Immature natural killer cell (primary cell): ENCODE data around the gene NEURL2. TPM values are rescaled to one million over a fixed set of nuclear protein-coding genes. Genes with fewer than 3 reads are reported as not detected.
"Not testable (repeated sequence)": the region's sequence is repeated elsewhere in the genome, so short reads cannot be mapped to it uniquely, and the experiment has no call there.

ENCODE experiments used
- DNase-seq, 3 donors: peaks; one replicate each; pipeline ENCODE4 v3.0.0; 2022; ENCODE audit warnings: mixed read lengths in 1 of 3
- H3K27ac Mint-ChIP-seq, 6 donors: one replicate each; pipeline ENCODE4 v1.8.0; 2020; ENCODE audit warnings: mixed read lengths in 6 of 6, mild to moderate bottlenecking in 5 of 6, inconsistent platforms in 4 of 6, moderate library complexity in 3 of 6
- H3K27me3 Mint-ChIP-seq, 3 donors: one replicate each; pipeline ENCODE4 v1.8.0; 2020 to 2021; ENCODE audit warnings: low read depth in 3 of 3, mild to moderate bottlenecking in 3 of 3, mixed read lengths in 3 of 3, moderate library complexity in 3 of 3, inconsistent platforms in 1 of 3
- H3K36me3 Mint-ChIP-seq, 3 donors: one replicate each; pipeline ENCODE4 v1.8.0; 2020; ENCODE audit warnings: mixed read lengths in 3 of 3, inconsistent platforms in 2 of 3, mild to moderate bottlenecking in 2 of 3
- H3K4me1 Mint-ChIP-seq, 2 donors: one replicate each; pipeline ENCODE4 v1.8.0; 2020; ENCODE audit warnings: inconsistent platforms in 2 of 2, mild to moderate bottlenecking in 2 of 2, mixed read lengths in 2 of 2, moderate library complexity in 1 of 2
- H3K4me3 Mint-ChIP-seq, 5 donors: one replicate each; pipeline ENCODE4 v1.8.0; 2020; ENCODE audit warnings: mild to moderate bottlenecking in 5 of 5, mixed read lengths in 5 of 5, inconsistent platforms in 3 of 5, moderate library complexity in 3 of 5
- H3K9me3 Mint-ChIP-seq, 6 donors: one replicate each; pipeline ENCODE4 v1.8.0; 2020; ENCODE audit warnings: mild to moderate bottlenecking in 6 of 6, mixed read lengths in 6 of 6, inconsistent platforms in 4 of 6, moderate library complexity in 3 of 6
- polyA plus RNA-seq, 3 donors: library from polyadenylated mRNA; unstranded; fragments of 300-500 nt; fragmentation: Illumina TruSeq; gene quantifications; one replicate each; pipeline ENCODE4 v1.2.3, GENCODE V29; 2021

Gene NEURL2
- polyA plus RNA-seq, 3 donors from 2014 or later, result 1.0 to 1.1 TPM; not detected in 1

GRCh38 chr20:45886590-45887345 lies 4.2 kb downstream of the NEURL2 start:
- no peaks in the 10 kb centered on the region for H3K9me3 Mint-ChIP-seq
- H3K4me3 Mint-ChIP-seq, result no peak overlapping the region
- no peak for DNase-seq
- H3K27ac Mint-ChIP-seq, result no peak overlapping the region
- H3K4me1 Mint-ChIP-seq, result peaks cover 13% of the 10 kb centered on the region in 2 donors
- H3K36me3 Mint-ChIP-seq, result peaks cover 0 to 12% (median 4%) of the 10 kb centered on the region in 3 donors
- H3K27me3 Mint-ChIP-seq, result peaks cover 2 to 3% (median 3%) of the 10 kb centered on the region in 3 donors

GRCh38 chr20:45883100-45883469 lies 7.9 kb downstream of the NEURL2 start:
- DNase-seq, result no peak
- peaks cover 0 to 18% (median 8%) of the 10 kb centered on the region in 3 donors for H3K36me3 Mint-ChIP-seq
- peaks cover 4 to 8% (median 5%) of the 10 kb centered on the region in 3 donors for H3K27me3 Mint-ChIP-seq
- no peak overlapping the region for H3K4me3 Mint-ChIP-seq
- H3K27ac Mint-ChIP-seq, result peak overlapping the region in 4 of 6 donors; percentile 12 to 83 (median 60)
- H3K4me1 Mint-ChIP-seq, result peaks cover 11 to 18% of the 10 kb centered on the region in 2 donors
- H3K9me3 Mint-ChIP-seq, result no peaks in the 10 kb centered on the region

- Mint-ChIP-seq H3K4me3 (peak overlapping the region in 2 of 5 donors; percentile 0 to 36), H3K9me3 (no peaks in the 10 kb centered on the region), H3K36me3 (peaks cover 0 to 19% (median 8%) of the 10 kb centered on the region in 3 donors), H3K27me3 (peaks cover 4 to 8% (median 5%) of the 10 kb centered on the region in 3 donors), H3K27ac (peak overlapping the region in 5 of 6 donors; percentile 53 to 85 (median 67)), H3K4me1 (peaks cover 11 to 18% of the 10 kb centered on the region in 2 donors)
- no peak for DNase-seq
Observed at GRCh38 chr20:45882469-45883099, 8.4 kb downstream of the NEURL2 start.

GRCh38 chr20:45880988-45881788 lies 9.8 kb downstream of the NEURL2 start, which contains the start of gene ZSWIM1:
TSS of gene ZSWIM1 (plus strand) at chr20:45881227. CDS start at chr20:45882593, 1,366 bp downstream.
- H3K9me3 Mint-ChIP-seq, result no peaks in the 10 kb centered on the region
- peak; percentile 95 for DNase-seq
- H3K27ac Mint-ChIP-seq, result peak within 1 kb of the TSS; percentile 46 to 95 (median 88)
- peaks cover 4 to 8% (median 5%) of the 10 kb centered on the region in 3 donors for H3K27me3 Mint-ChIP-seq
- peaks cover 11 to 18% of the 10 kb centered on the region in 2 donors for H3K4me1 Mint-ChIP-seq
- peaks cover 4 to 28% (median 12%) of the 10 kb centered on the region in 3 donors for H3K36me3 Mint-ChIP-seq
- peak within 1 kb of the TSS; percentile 69 to 81 (median 75) for H3K4me3 Mint-ChIP-seq

GRCh38 chr20:45878076-45878761 lies 12.8 kb downstream of the NEURL2 start:
- no peaks in the 10 kb centered on the region for H3K9me3 Mint-ChIP-seq
- H3K4me3 Mint-ChIP-seq, result no peak overlapping the region
- no peak for DNase-seq
- H3K27ac Mint-ChIP-seq, result no peak overlapping the region
- peaks cover 4 to 21% (median 12%) of the 10 kb centered on the region in 3 donors for H3K36me3 Mint-ChIP-seq
- H3K27me3 Mint-ChIP-seq, result peaks cover 4 to 9% (median 5%) of the 10 kb centered on the region in 3 donors
- peaks cover 11 to 18% of the 10 kb centered on the region in 2 donors for H3K4me1 Mint-ChIP-seq

- no peaks in the 10 kb centered on the region for H3K4me1 Mint-ChIP-seq
- peaks cover 0 to 2% (median 0%) of the 10 kb centered on the region in 3 donors for H3K27me3 Mint-ChIP-seq
- peaks cover 4 to 20% (median 16%) of the 10 kb centered on the region in 3 donors for H3K36me3 Mint-ChIP-seq
- DNase-seq, result no peak
- H3K27ac Mint-ChIP-seq, result peak overlapping the region in 1 of 6 donors; percentile 12
- H3K9me3 Mint-ChIP-seq, result no peaks in the 10 kb centered on the region
- no peak overlapping the region for H3K4me3 Mint-ChIP-seq
Observed at GRCh38 chr20:45874576-45874975, 16.4 kb downstream of the NEURL2 start.

GRCh38 chr20:45874104-45874481 lies 16.9 kb downstream of the NEURL2 start:
- not testable (repeated sequence) for DNase-seq, H3K27ac Mint-ChIP-seq, H3K4me3 Mint-ChIP-seq, H3K9me3 Mint-ChIP-seq, H3K4me1 Mint-ChIP-seq, H3K27me3 Mint-ChIP-seq
- H3K36me3 Mint-ChIP-seq, result peaks cover 4 to 20% (median 16%) of the 10 kb centered on the region in 3 donors

- Mint-ChIP-seq H3K27ac (no peak overlapping the region), H3K4me3 (no peak overlapping the region), H3K4me1 (no peaks in the 10 kb centered on the region), H3K9me3 (no peaks in the 10 kb centered on the region), H3K27me3 (peaks cover 0 to 2% (median 0%) of the 10 kb centered on the region in 3 donors), H3K36me3 (peaks cover 4 to 16% (median 13%) of the 10 kb centered on the region in 3 donors)
- no peak for DNase-seq
Observed at GRCh38 chr20:45873409-45874103, 17.5 kb downstream of the NEURL2 start.

GRCh38 chr20:45872626-45873025 lies 18.4 kb downstream of the NEURL2 start:
- DNase-seq, result no peak
- no peak overlapping the region for H3K27ac Mint-ChIP-seq

GRCh38 chr20:45867819-45868176 lies 23.2 kb downstream of the NEURL2 start:
- Mint-ChIP-seq H3K4me3 (no peak overlapping the region), H3K36me3 (peaks cover 0 to 11% (median 0%) of the 10 kb centered on the region in 3 donors), H3K9me3 (no peaks in the 10 kb centered on the region), H3K27me3 (no peaks in the 10 kb centered on the region), H3K4me1 (peaks cover 0 to 2% of the 10 kb centered on the region in 2 donors), H3K27ac (no peak overlapping the region)
- DNase-seq, result no peak

More at GRCh38 chr20:45872626-45873025, 18.4 kb downstream of the NEURL2 start:
- Mint-ChIP-seq H3K36me3 (peaks cover 4 to 16% (median 9%) of the 10 kb centered on the region in 3 donors), H3K4me1 (no peaks in the 10 kb centered on the region), H3K27me3 (peaks cover 0 to 2% (median 0%) of the 10 kb centered on the region in 3 donors), H3K4me3 (no peak overlapping the region), H3K9me3 (no peaks in the 10 kb centered on the region)

- no peaks in the 10 kb centered on the region for H3K9me3 Mint-ChIP-seq
- peaks cover 0 to 2% of the 10 kb centered on the region in 2 donors for H3K4me1 Mint-ChIP-seq
- H3K4me3 Mint-ChIP-seq, result no peak overlapping the region
- no peak overlapping the region for H3K27ac Mint-ChIP-seq
- H3K27me3 Mint-ChIP-seq, result no peaks in the 10 kb centered on the region
- no peak for DNase-seq
- peaks cover 0 to 8% (median 0%) of the 10 kb centered on the region in 3 donors for H3K36me3 Mint-ChIP-seq
Observed at GRCh38 chr20:45867136-45867818, 23.7 kb downstream of the NEURL2 start.

GRCh38 chr20:45866454-45866853 lies 24.6 kb downstream of the NEURL2 start:
- peaks cover 0 to 7% (median 0%) of the 10 kb centered on the region in 3 donors for H3K36me3 Mint-ChIP-seq
- no peaks in the 10 kb centered on the region for H3K27me3 Mint-ChIP-seq
- H3K27ac Mint-ChIP-seq, result no peak overlapping the region
- H3K4me3 Mint-ChIP-seq, result no peak overlapping the region
- H3K9me3 Mint-ChIP-seq, result no peaks in the 10 kb centered on the region
- H3K4me1 Mint-ChIP-seq, result peaks cover 0 to 2% of the 10 kb centered on the region in 2 donors
- DNase-seq, result no peak
